ENCODE measurements around the gene SEC14L3.
"Not testable (repeated sequence)": the region's sequence is repeated elsewhere in the genome, so short reads cannot be mapped to it uniquely, and the experiment has no call there.

Gene SEC14L3

GRCh38 chr22:30469165-30469564, 2.7 kb downstream of the SEC14L3 start:
- ChIA-PET POLR2A (no interaction called here), CTCF (interaction anchor here (0.6 to 1.0 kb wide), 3 partner anchors 16 to 451 kb away, joined by 3 to 4 read pairs (median 3); no protein-coding TSS in a partner anchor)
- no peaks in the 10 kb centered on the region for H3K36me3 ChIP-seq (ENCODE audit: control insufficient read depth in 2 of 2, insufficient read depth in 1 of 2, low read length in 2 of 2)
- no peaks in the 10 kb centered on the region for H3K9me3 ChIP-seq (ENCODE audit: control insufficient read depth, insufficient read depth, low read depth, low read length)
- TF ChIP-seq ZNF768 (tag by site-specific recombination; IDR thresholded peaks at IDR 0.05) (peak; percentile 37; the same call in 1 of the 2 replicates), ZNF133 (tag by site-specific recombination; IDR thresholded peaks at IDR 0.05) (no peak)
- H3K4me3 ChIP-seq (ENCODE audit: low read depth, low read length): no peak overlapping the region
- H3K27ac ChIP-seq (ENCODE audit: extremely low read depth, low read depth, low read length): no peak overlapping the region
- no peaks in the 10 kb centered on the region for H3K4me1 ChIP-seq (ENCODE audit: control insufficient read depth, insufficient read depth, low read length)

GRCh38 chr22:30460555-30460954, 11.3 kb downstream of the SEC14L3 start:
- H3K9me3 ChIP-seq (ENCODE audit: control insufficient read depth, insufficient read depth, low read depth, low read length); H3K36me3 ChIP-seq (ENCODE audit: control insufficient read depth in 2 of 2, insufficient read depth in 1 of 2, low read length in 2 of 2); H3K27ac ChIP-seq (ENCODE audit: extremely low read depth, low read depth, low read length); POLR2A ChIA-PET; H3K4me1 ChIP-seq (ENCODE audit: control insufficient read depth, insufficient read depth, low read length); H3K4me3 ChIP-seq (ENCODE audit: low read depth, low read length); CTCF ChIA-PET: not testable (repeated sequence)

- ChIA-PET CTCF (no interaction called here), POLR2A (no interaction called here)
- H3K4me1 ChIP-seq (ENCODE audit: control insufficient read depth, insufficient read depth, low read length): no peaks in the 10 kb centered on the region
- H3K9me3 ChIP-seq (ENCODE audit: control insufficient read depth, insufficient read depth, low read depth, low read length): no peaks in the 10 kb centered on the region
- H3K4me3 ChIP-seq (ENCODE audit: low read depth, low read length): no peak overlapping the region
- no peak overlapping the region for H3K27ac ChIP-seq (ENCODE audit: extremely low read depth, low read depth, low read length)
- no peaks in the 10 kb centered on the region for H3K36me3 ChIP-seq (ENCODE audit: control insufficient read depth in 2 of 2, insufficient read depth in 1 of 2, low read length in 2 of 2)
- TF ChIP-seq ZNF768 (tag by site-specific recombination; IDR thresholded peaks at IDR 0.05) (no peak), ZNF544 (tag by site-specific recombination; IDR thresholded peaks at IDR 0.05) (no peak), ZNF785 (tag by site-specific recombination; IDR thresholded peaks at IDR 0.05) (no peak), ZNF600 (tag by site-specific recombination; IDR thresholded peaks at IDR 0.05) (no peak), ZNF221 (tag by site-specific recombination; IDR thresholded peaks at IDR 0.05; ENCODE audit: borderline replicate concordance) (no peak), TSHZ1 (tag by site-specific recombination; IDR thresholded peaks at IDR 0.05; ENCODE audit: borderline replicate concordance) (no peak), HOXC10 (CRISPR knock-in tag; IDR thresholded peaks at IDR 0.05) (no peak), ZNF558 (tag by site-specific recombination; IDR thresholded peaks at IDR 0.05) (no peak), ZNF223 (tag by site-specific recombination; IDR thresholded peaks at IDR 0.05) (no peak), ZNF549 (tag by site-specific recombination; IDR thresholded peaks at IDR 0.05) (no peak), ZNF510 (tag by site-specific recombination; IDR thresholded peaks at IDR 0.05; ENCODE audit: insufficient replicate concordance) (no peak), ZNF121 (tag by site-specific recombination; IDR thresholded peaks at IDR 0.05) (no peak), ZNF239 (tag by site-specific recombination; IDR thresholded peaks at IDR 0.05) (no peak), ZSCAN23 (tag by site-specific recombination; IDR thresholded peaks at IDR 0.05) (no peak)
Observed at GRCh38 chr22:30460147-30460546, 11.7 kb downstream of the SEC14L3 start.
